IMR-90 (cell line): ENCODE measurements around the gene SAFB2. TPM values are rescaled to one million over a fixed set of nuclear protein-coding genes. Genes with fewer than 3 reads are reported as not detected.
A peak's percentile ranks its signal among the peaks of the same experiment; 100 is the strongest.

Source experiments
- ATAC-seq: fragments of 200-7000 bp; cut with Tn5 transposase; 2 replicates; pipeline ENCODE4 v1.9.1; 2020; ENCODE audit warnings: low read depth, mild to moderate bottlenecking, moderate library complexity
- BruUV-seq: library from RNA; stranded (reverse); fragments of 400-500 nt; replicated peaks from 2 replicates; lab custom pipeline; 2021; lab: Mats Ljungman, UMichigan
- CTCF ChIA-PET: fragments of 300-600 bp; formaldehyde crosslinking; extraction: SDS; loops from one replicate; lab custom pipeline; 2021; ENCODE audit warnings: antibody characterized with exemption; lab: Yijun Ruan, JAX
- POLR2A ChIA-PET: fragments of 300-600 bp; sonication (Branson Sonifier 250); formaldehyde crosslinking; loops from one replicate; lab custom pipeline; 2022; ENCODE audit warnings: antibody characterized with exemption; ENCODE audit not compliant: unreplicated experiment; lab: Charles Lee
- DNase-seq: peaks from one replicate; pipeline ENCODE4 v3.0.0; 2013
- H2AFZ ChIP-seq: replicated peaks from 2 replicates; pipeline ENCODE3; 2013; ENCODE audit warnings: low read length, mild to moderate bottlenecking; ENCODE audit not compliant: poor library complexity
- H2AK5ac ChIP-seq: 2 replicates; pipeline ENCODE4 v1.6.1; 2013; ENCODE audit warnings: low read depth, low read length, inconsistent platforms
- H2AK9ac ChIP-seq: replicated peaks from 2 replicates; pipeline ENCODE3; 2013; ENCODE audit warnings: mild to moderate bottlenecking, low read depth, low read length, moderate library complexity; ENCODE audit not compliant: poor library complexity
- H2BK120ac ChIP-seq: 2 replicates; pipeline ENCODE4 v1.6.1; 2013; ENCODE audit warnings: low read depth, low read length, inconsistent platforms
- H2BK15ac ChIP-seq: 3 replicates; pipeline ENCODE4 v1.6.1; 2013; ENCODE audit warnings: low read depth, low read length, inconsistent platforms
- H2BK20ac ChIP-seq: 2 replicates; pipeline ENCODE4 v1.6.1; 2013; ENCODE audit warnings: low read depth, mild to moderate bottlenecking, inconsistent platforms, low read length, moderate library complexity
- H2BK5ac ChIP-seq: 2 replicates; pipeline ENCODE4 v1.6.1; 2013; ENCODE audit warnings: mild to moderate bottlenecking, low read depth, low read length, inconsistent platforms; ENCODE audit not compliant: poor library complexity, severe bottlenecking
- H3K14ac ChIP-seq: replicated peaks from 2 replicates; pipeline ENCODE4 v1.6.1; 2013; ENCODE audit warnings: low read depth, low read length, inconsistent platforms
- H3K18ac ChIP-seq: 2 replicates; pipeline ENCODE4 v1.6.1; 2013; ENCODE audit warnings: low read depth, low read length, control low read depth
- H3K23ac ChIP-seq: 2 replicates; pipeline ENCODE4 v1.6.1; 2013; ENCODE audit warnings: low read depth, low read length, inconsistent platforms
- H3K27ac ChIP-seq: 2 replicates; pipeline ENCODE4 v1.5.1; 2013; ENCODE audit warnings: mild to moderate bottlenecking, control low read depth, low read length; ENCODE audit not compliant: insufficient read depth
- H3K27me3 ChIP-seq: 2 replicates; pipeline ENCODE4 v1.6.1; 2013; ENCODE audit warnings: low read length; ENCODE audit not compliant: control insufficient read depth, insufficient read depth
- H3K36me3 ChIP-seq: 2 replicates; pipeline ENCODE4 v1.6.1; 2013; ENCODE audit warnings: low read length, mixed read lengths; ENCODE audit not compliant: control insufficient read depth, insufficient read depth
- H3K4ac ChIP-seq: 2 replicates; pipeline ENCODE4 v1.6.1; 2013; ENCODE audit warnings: low read depth, low read length, inconsistent platforms
- H3K4me1 ChIP-seq: 2 replicates; pipeline ENCODE4 v1.6.1; 2013; ENCODE audit warnings: low read length, mixed read lengths; ENCODE audit not compliant: control insufficient read depth, insufficient read depth
- H3K4me2 ChIP-seq: 2 replicates; pipeline ENCODE4 v1.6.1; 2013; ENCODE audit warnings: low read depth, mild to moderate bottlenecking, control low read depth, low read length, moderate library complexity
- H3K4me3 ChIP-seq: 2 replicates; pipeline ENCODE4 v1.5.1; 2013; ENCODE audit warnings: low read depth, mild to moderate bottlenecking, control low read depth, low read length, moderate library complexity; ENCODE audit not compliant: insufficient read depth
- H3K56ac ChIP-seq: 2 replicates; pipeline ENCODE4 v1.6.1; 2013; ENCODE audit warnings: low read length, inconsistent platforms; ENCODE audit not compliant: insufficient read depth; ENCODE audit errors: extremely low read depth
- H3K79me1 ChIP-seq, 2 experiments: 2 replicates each; pipeline ENCODE4 v1.6.1; 2013; ENCODE audit warnings: low read length in 2 of 2, inconsistent platforms in 1 of 2, low read depth in 1 of 2
- H3K9ac ChIP-seq: 2 replicates; pipeline ENCODE4 v1.6.1; 2013; ENCODE audit warnings: low read depth, low read length, control low read depth
- H3K9me1 ChIP-seq: 2 replicates; pipeline ENCODE4 v1.6.1; 2013; ENCODE audit warnings: low read length, inconsistent platforms; ENCODE audit not compliant: insufficient read depth
- H3K9me3 ChIP-seq: 2 replicates; pipeline ENCODE4 v1.6.1; 2013; ENCODE audit warnings: low read length; ENCODE audit not compliant: control insufficient read depth, insufficient read depth
- H4K20me1 ChIP-seq: 2 replicates; pipeline ENCODE4 v1.6.1; 2013; ENCODE audit warnings: low read length, inconsistent platforms; ENCODE audit not compliant: insufficient read depth
- H4K5ac ChIP-seq: 2 replicates; pipeline ENCODE4 v1.6.1; 2013; ENCODE audit warnings: mild to moderate bottlenecking, low read depth, low read length, control low read depth
- H4K8ac ChIP-seq, 2 experiments: 2 replicates each; pipeline ENCODE4 v1.6.1; 2013; ENCODE audit warnings: low read depth in 2 of 2, low read length in 2 of 2, control low read depth in 1 of 2, inconsistent platforms in 1 of 2
- H4K91ac ChIP-seq: 2 replicates; pipeline ENCODE4 v1.6.1; 2013; ENCODE audit warnings: low read depth, low read length, inconsistent platforms; ENCODE audit not compliant: insufficient read depth
- MXI1 ChIP-seq: IDR thresholded peaks from 2 replicates; pipeline ENCODE4 v1.6.1; 2012; ENCODE audit warnings: low read depth, mild to moderate bottlenecking, low read length, moderate library complexity, borderline replicate concordance
- RAD21 ChIP-seq: IDR thresholded peaks from 2 replicates; pipeline ENCODE4 v1.6.1; 2012; ENCODE audit warnings: low read length, improper control_type of control experiment
- RCOR1 ChIP-seq: IDR thresholded peaks from 2 replicates; pipeline ENCODE4 v1.6.1; 2012; ENCODE audit warnings: mild to moderate bottlenecking, low read length, improper control_type of control experiment; ENCODE audit not compliant: insufficient replicate concordance
- RFX5 ChIP-seq: IDR thresholded peaks from 2 replicates; pipeline ENCODE4 v1.8.0; 2012; ENCODE audit warnings: low read depth, mild to moderate bottlenecking, low read length, moderate library complexity
- SMC3 ChIP-seq: fragments of 150-350 bp; IDR thresholded peaks from 2 replicates; pipeline ENCODE4 v1.6.1; 2016; ENCODE audit warnings: low read depth, mild to moderate bottlenecking, antibody characterized with exemption, low read length, moderate library complexity
- WGBS, 2 experiments: methylation state at CpG; one replicate each; pipeline versions ENCODE4 v1.1.5 to v1.1.7; 2013; ENCODE audit warnings: missing lambda C conversion rate in 2 of 2; ENCODE audit not compliant: insufficient read length in 1 of 2; ENCODE audit errors: extremely low coverage in 2 of 2; 5-methylcytosine and 5-hydroxymethylcytosine counted together
- dilution Hi-C: fragments of 300-500 bp; cut with HindIII; formaldehyde crosslinking; loops from one replicate; pipeline ENCODE4 v1.14.3; 2018; ENCODE audit warnings: low sequenced_read_pairs; ENCODE audit not compliant: unreplicated experiment
- in situ Hi-C: fragments of 300-500 bp; cut with MboI; formaldehyde crosslinking; loops from 3 replicates; pipeline ENCODE4 v1.14.3; 2019; ENCODE audit warnings: low sequenced_read_pairs, inconsistent platforms, mixed read lengths
- intact Hi-C: fragments of 100-400 bp; cut with micrococcal nuclease; formaldehyde crosslinking; loops from 2 replicates; pipeline ENCODE4 v1.10.0; 2022
- polyA plus RNA-seq, 3 experiments: library from polyadenylated mRNA; depleted of rRNA; stranded (reverse); fragments of >200 nt; gene quantifications; 2 replicates each; pipeline ENCODE4 v1.2.3, GENCODE V29; 2012; ENCODE audit warnings: low replicate concordance in 1 of 3
- total RNA-seq: library from RNA; depleted of rRNA; stranded (reverse); fragments of >200 nt; gene quantifications from 2 replicates; pipeline ENCODE4 v1.2.3, GENCODE V29; 2012
- TF ChIP-seq, protein P1 (sequence below): conservative IDR thresholded peaks from 2 replicates; pipeline ENCODE4 v1.5.1; 2012; ENCODE audit warnings: mild to moderate bottlenecking, low read depth, low read length, improper control_type of control experiment
- TF ChIP-seq, protein P2 (sequence below): fragments of 150-350 bp; IDR thresholded peaks from 2 replicates; pipeline ENCODE4 v1.6.1; 2017; ENCODE audit warnings: mild to moderate bottlenecking, antibody characterized with exemption, low read length, low read depth

The SAFB2 gene
- total and polyA plus RNA-seq, 2 of the 4 experiments (the other 2 are of a cell fraction): 11.8 to 26.2 TPM

DNA sequence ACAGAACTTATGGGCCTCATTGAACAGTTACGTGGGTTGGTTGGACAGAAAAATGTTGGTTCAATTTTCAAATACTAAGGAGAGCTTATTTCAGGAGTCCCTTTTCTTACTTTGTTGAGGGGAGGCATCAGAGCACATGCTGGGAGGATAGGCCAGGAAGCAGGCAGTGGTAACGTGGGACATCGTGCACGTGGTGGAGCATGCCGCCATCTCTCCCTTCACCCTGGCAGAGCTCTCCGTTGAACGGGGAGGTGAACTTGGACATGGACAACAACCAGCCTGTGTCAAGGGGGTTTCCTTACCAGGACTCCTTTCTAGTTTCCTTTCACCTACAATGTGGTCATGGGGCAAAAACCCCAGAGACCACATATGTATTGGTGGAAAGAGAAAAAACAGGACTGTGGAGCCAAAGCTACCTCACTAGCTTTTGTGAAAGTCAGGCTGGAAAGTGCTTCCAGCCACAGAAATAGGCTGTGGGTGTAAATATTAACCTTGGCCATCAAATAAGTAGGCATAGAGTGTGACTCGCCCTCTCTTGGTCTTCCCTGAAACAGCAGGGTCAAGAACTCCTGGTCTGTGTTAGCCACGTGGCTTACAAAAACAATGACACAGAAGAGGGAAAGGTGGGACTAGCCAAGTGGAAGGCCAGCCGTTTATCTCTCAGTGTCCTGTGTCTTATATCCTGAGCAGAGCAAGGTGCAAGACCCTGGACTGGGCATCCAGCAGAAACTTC is 43.4 kb upstream of the SAFB2 start:
- peak; percentile 85 for ATAC-seq

More for the DNA sequence above, 43.4 kb upstream of the SAFB2 start:
- POLR2A ChIA-PET: no interaction called here
- TF ChIP-seq RAD21: 0 out of 2 replicates have a peak, but pooled peaks have one; percentile 17
- TF ChIP-seq MXI1: peak; percentile 66; the same call in 1 of the 2 replicates
- peak; percentile 25; the same call in 1 of the 2 replicates for TF ChIP-seq SMC3
- TF ChIP-seq RFX5: no peak
- no peak for TF ChIP-seq RCOR1
- TF ChIP-seq, protein P1, sequence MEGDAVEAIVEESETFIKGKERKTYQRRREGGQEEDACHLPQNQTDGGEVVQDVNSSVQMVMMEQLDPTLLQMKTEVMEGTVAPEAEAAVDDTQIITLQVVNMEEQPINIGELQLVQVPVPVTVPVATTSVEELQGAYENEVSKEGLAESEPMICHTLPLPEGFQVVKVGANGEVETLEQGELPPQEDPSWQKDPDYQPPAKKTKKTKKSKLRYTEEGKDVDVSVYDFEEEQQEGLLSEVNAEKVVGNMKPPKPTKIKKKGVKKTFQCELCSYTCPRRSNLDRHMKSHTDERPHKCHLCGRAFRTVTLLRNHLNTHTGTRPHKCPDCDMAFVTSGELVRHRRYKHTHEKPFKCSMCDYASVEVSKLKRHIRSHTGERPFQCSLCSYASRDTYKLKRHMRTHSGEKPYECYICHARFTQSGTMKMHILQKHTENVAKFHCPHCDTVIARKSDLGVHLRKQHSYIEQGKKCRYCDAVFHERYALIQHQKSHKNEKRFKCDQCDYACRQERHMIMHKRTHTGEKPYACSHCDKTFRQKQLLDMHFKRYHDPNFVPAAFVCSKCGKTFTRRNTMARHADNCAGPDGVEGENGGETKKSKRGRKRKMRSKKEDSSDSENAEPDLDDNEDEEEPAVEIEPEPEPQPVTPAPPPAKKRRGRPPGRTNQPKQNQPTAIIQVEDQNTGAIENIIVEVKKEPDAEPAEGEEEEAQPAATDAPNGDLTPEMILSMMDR: peak; percentile 40
- TF ChIP-seq, protein P2, sequence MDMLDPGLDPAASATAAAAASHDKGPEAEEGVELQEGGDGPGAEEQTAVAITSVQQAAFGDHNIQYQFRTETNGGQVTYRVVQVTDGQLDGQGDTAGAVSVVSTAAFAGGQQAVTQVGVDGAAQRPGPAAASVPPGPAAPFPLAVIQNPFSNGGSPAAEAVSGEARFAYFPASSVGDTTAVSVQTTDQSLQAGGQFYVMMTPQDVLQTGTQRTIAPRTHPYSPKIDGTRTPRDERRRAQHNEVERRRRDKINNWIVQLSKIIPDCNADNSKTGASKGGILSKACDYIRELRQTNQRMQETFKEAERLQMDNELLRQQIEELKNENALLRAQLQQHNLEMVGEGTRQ: peak; percentile 78
- Histone ChIP-seq H3K4me1 (no peaks in the 10 kb centered on the region), H3K4me2 (no peak overlapping the region), H2AFZ (no peak overlapping the region), H3K56ac (no peak overlapping the region), H2AK9ac (no peak overlapping the region), H4K91ac (no peak overlapping the region), H3K14ac (no peak overlapping the region), H4K8ac (no peak overlapping the region), H3K23ac (no peak overlapping the region), H3K4me3 (no peak overlapping the region), H2BK5ac (no peak overlapping the region), H2AK5ac (no peak overlapping the region), H4K5ac (no peak overlapping the region), H3K9me3 (no peaks in the 10 kb centered on the region), H3K9ac (no peak overlapping the region), H2BK120ac (no peak overlapping the region), H3K27me3 (no peaks in the 10 kb centered on the region), H3K36me3 (peaks cover 76% of the 10 kb centered on the region), H3K4ac (no peak overlapping the region), H4K20me1 (peaks cover 35% of the 10 kb centered on the region), H2BK15ac (no peak overlapping the region), H3K27ac (no peak overlapping the region), H2BK20ac (no peak overlapping the region), H3K18ac (no peak overlapping the region), H3K9me1 (peaks cover 6% of the 10 kb centered on the region; the same call in 1 of the 2 replicates), H3K79me1 (peaks cover 3 to 58% of the 10 kb centered on the region in 2 experiments; a peak in 3 of 4 replicates)
- in situ Hi-C loops (no loop called here), dilution Hi-C loops (no loop called here), intact Hi-C loops (loop anchor here (5.0 kb wide), 1 partner anchor 44 kb away; the partner anchor contains the start of genes SAFB and SAFB2)
- CTCF ChIA-PET: no interaction called here
- WGBS, 2 experiments: 85% methylated on average over 5 of the region's 10 CpGs; no CpG with 5 or more reads in 1 of the 2 experiments
- peak; percentile 84 for DNase-seq
- BruUV-seq: no TSS peak
